Natural killer cell (primary cell): ENCODE results near the gene XIRP1. TPM values are rescaled to one million over a fixed set of nuclear protein-coding genes. Genes with fewer than 3 reads are reported as not detected.
A peak's percentile ranks its signal among the peaks of the same experiment; 100 is the strongest.

Experiments used
- ATAC-seq, 3 donors: fragments of 150-1000 bp in 2 of 3; fragments of 200-7000 bp in 1 of 3; cut with Tn5 transposase; 1 replicate in 1 of 3; 2 replicates in 2 of 3; pipeline ENCODE4 v1.10.0; 2021; ENCODE audit warnings: mild to moderate bottlenecking in 2 of 3, moderate library complexity in 2 of 3
- DNase-seq, 2 donors: peaks; one replicate each; pipeline versions ENCODE4 v3.0.0 to v3.0.0-alpha.2; 2013 to 2021; ENCODE audit warnings: mixed read lengths in 1 of 2
- H3K27ac ChIP-seq: one replicate; pipeline ENCODE4 v1.5.1; 2013; ENCODE audit warnings: mild to moderate bottlenecking, low read length
- H3K27me3 ChIP-seq: one replicate; pipeline ENCODE4 v1.6.1; 2013; ENCODE audit warnings: low read length; ENCODE audit not compliant: control insufficient read depth, insufficient read depth
- H3K36me3 ChIP-seq: one replicate; pipeline ENCODE4 v1.6.1; 2013; ENCODE audit warnings: low read length; ENCODE audit not compliant: control insufficient read depth, insufficient read depth
- H3K4me1 ChIP-seq: one replicate; pipeline ENCODE4 v1.6.1; 2013; ENCODE audit warnings: low read length; ENCODE audit not compliant: control insufficient read depth, insufficient read depth
- H3K4me3 ChIP-seq: one replicate; pipeline ENCODE4 v1.5.1; 2013; ENCODE audit warnings: low read length
- H3K9me3 ChIP-seq: one replicate; pipeline ENCODE4 v1.6.1; 2013; ENCODE audit warnings: low read length; ENCODE audit not compliant: control insufficient read depth, insufficient read depth
- H3K27ac Mint-ChIP-seq, 2 donors: one replicate each; pipeline ENCODE4 v1.8.0; 2022; ENCODE audit warnings: mild to moderate bottlenecking in 2 of 2, mixed read lengths in 2 of 2, moderate library complexity in 1 of 2
- H3K27me3 Mint-ChIP-seq, 2 donors: one replicate each; pipeline ENCODE4 v1.8.0; 2022; ENCODE audit warnings: low read depth in 2 of 2, mixed read lengths in 2 of 2
- H3K36me3 Mint-ChIP-seq: one replicate; pipeline ENCODE4 v1.8.0; 2022; ENCODE audit warnings: mixed read lengths
- H3K4me1 Mint-ChIP-seq, 2 donors: one replicate each; pipeline ENCODE4 v1.8.0; 2022; ENCODE audit warnings: mixed read lengths in 2 of 2
- H3K4me3 Mint-ChIP-seq: one replicate; pipeline ENCODE4 v1.8.0; 2022; ENCODE audit warnings: mild to moderate bottlenecking, moderate library complexity, mixed read lengths
- H3K9me3 Mint-ChIP-seq, 2 donors: one replicate each; pipeline ENCODE4 v1.8.0; 2022; ENCODE audit warnings: mixed read lengths in 2 of 2
- CTCF ChIP-seq: fragments of 200-600 bp; IDR thresholded peaks from one replicate; pipeline ENCODE4 v1.8.0; 2022; ENCODE audit warnings: antibody characterized with exemption
- WGBS: methylation state at CpG from one replicate; pipeline ENCODE4 v1.1.7; 2013; ENCODE audit warnings: missing lambda C conversion rate; ENCODE audit not compliant: insufficient coverage; 5-methylcytosine and 5-hydroxymethylcytosine counted together
- intact Hi-C: fragments of 100-400 bp; cut with micrococcal nuclease; formaldehyde crosslinking; loops from one replicate; pipeline ENCODE4 v1.14.2; 2022
- total RNA-seq, 4 donors: library from RNA; stranded (reverse); fragments of 120-200 nt in 1 of 4; gene quantifications; one replicate each; pipeline versions ENCODE4 v1.2.3 to v1.2.4, GENCODE V29; 2013 to 2022

XIRP1 gene
- total RNA-seq, 3 donors from 2014 or later (not counting 1 experiment from before 2014, with no cell fraction given): 0.14 to 0.40 (median 0.24) TPM

GRCh38 chr3:39136533-39137434 lies 55.6 kb downstream of the XIRP1 start:
- no peaks in the 10 kb centered on the region for H3K9me3 Mint-ChIP-seq
- WGBS: 91% methylated on average over 21 of the region's 21 CpGs
- Histone ChIP-seq H3K36me3 (peaks cover 6% of the 10 kb centered on the region), H3K4me1 (peaks cover 8% of the 10 kb centered on the region), H3K9me3 (no peaks in the 10 kb centered on the region), H3K27me3 (no peaks in the 10 kb centered on the region), H3K27ac (no peak overlapping the region), H3K4me3 (no peak overlapping the region)
- H3K4me3 Mint-ChIP-seq: peak overlapping the region; percentile 28
- peaks cover 5 to 13% of the 10 kb centered on the region in 2 donors for H3K4me1 Mint-ChIP-seq
- peak in 1 of 2 donors; percentile 13 for DNase-seq
- no peaks in the 10 kb centered on the region for H3K27me3 Mint-ChIP-seq
- intact Hi-C loops: no loop called here
- H3K36me3 Mint-ChIP-seq: peaks cover 5% of the 10 kb centered on the region
- ATAC-seq: peak in 1 of 3 donors; percentile 5
- peak overlapping the region in 1 of 2 donors; percentile 84 for H3K27ac Mint-ChIP-seq
- no peak for TF ChIP-seq CTCF

GRCh38 chr3:39135170-39135805 lies 57.1 kb downstream of the XIRP1 start:
- H3K4me3 ChIP-seq: no peak overlapping the region
- 94% methylated on average over 8 of the region's 8 CpGs for WGBS
- no peaks in the 10 kb centered on the region for H3K9me3 ChIP-seq
- H3K4me1 ChIP-seq: no peaks in the 10 kb centered on the region
- Mint-ChIP-seq H3K36me3 (no peaks in the 10 kb centered on the region), H3K27ac (peak overlapping the region in 1 of 2 donors; percentile 84), H3K4me1 (no peaks in the 10 kb centered on the region), H3K27me3 (no peaks in the 10 kb centered on the region), H3K4me3 (peak overlapping the region; percentile 17), H3K9me3 (no peaks in the 10 kb centered on the region)
- no peaks in the 10 kb centered on the region for H3K36me3 ChIP-seq
- intact Hi-C loops: no loop called here
- TF ChIP-seq CTCF: no peak
- no peak overlapping the region for H3K27ac ChIP-seq
- ATAC-seq (peak in 1 of 3 donors; percentile 3), DNase-seq (no peak)
- H3K27me3 ChIP-seq: no peaks in the 10 kb centered on the region

- DNase-seq (no peak), ATAC-seq (peak in 1 of 3 donors; percentile 2)
- intact Hi-C loops: no loop called here
- Mint-ChIP-seq H3K9me3 (no peaks in the 10 kb centered on the region), H3K36me3 (no peaks in the 10 kb centered on the region), H3K4me3 (no peak overlapping the region), H3K27ac (peak overlapping the region in 1 of 2 donors; percentile 84), H3K27me3 (peaks cover 0 to 3% of the 10 kb centered on the region in 2 donors), H3K4me1 (peaks cover 0 to 6% of the 10 kb centered on the region in 2 donors)
- TF ChIP-seq CTCF: no peak
- H3K4me3 ChIP-seq: no peak overlapping the region
- H3K27me3 ChIP-seq: no peaks in the 10 kb centered on the region
- no peaks in the 10 kb centered on the region for H3K4me1 ChIP-seq
- H3K27ac ChIP-seq: no peak overlapping the region
- no peaks in the 10 kb centered on the region for H3K36me3 ChIP-seq
- H3K9me3 ChIP-seq: no peaks in the 10 kb centered on the region
- WGBS: 76% methylated on average over 7 of the region's 7 CpGs
These were observed 58.1 kb downstream of the XIRP1 start for GRCh38 chr3:39134305-39134704.
